WTC11 (cell line): ENCODE results near the gene CABLES1. TPM values are rescaled to one million over a fixed set of nuclear protein-coding genes. Genes with fewer than 3 reads are reported as not detected.

Source experiments
- ATAC-seq: fragments of 200-7000 bp; cut with Tn5 transposase; 2 replicates; pipeline ENCODE4 v1.10.0; 2021; ENCODE audit warnings: mild to moderate bottlenecking, moderate library complexity
- CTCF ChIA-PET: fragments of 300-600 bp; sonication (Branson Sonifier 250); formaldehyde crosslinking; loops from one replicate; lab custom pipeline; 2021; ENCODE audit warnings: antibody characterized with exemption; lab: Charles Lee
- POLR2A ChIA-PET: fragments of 350-600 bp; sonication (Branson Sonifier 250); formaldehyde crosslinking; loops from one replicate; lab custom pipeline; 2021; ENCODE audit warnings: antibody characterized with exemption; lab: Charles Lee
- DNase-seq: peaks from one replicate; pipeline ENCODE4 v3.0.0; 2021; ENCODE audit warnings: low spot score
- H3K27ac Mint-ChIP-seq: 2 replicates; pipeline ENCODE4 v1.8.0; 2021; ENCODE audit warnings: mixed read lengths
- H3K27me3 Mint-ChIP-seq: 2 replicates; pipeline ENCODE4 v1.8.0; 2021; ENCODE audit warnings: low read depth, mild to moderate bottlenecking, moderate library complexity, mixed read lengths
- H3K36me3 Mint-ChIP-seq: 2 replicates; pipeline ENCODE4 v1.8.0; 2021; ENCODE audit warnings: mixed read lengths
- H3K4me1 Mint-ChIP-seq: 2 replicates; pipeline ENCODE4 v1.8.0; 2022; ENCODE audit warnings: mixed read lengths
- H3K4me3 Mint-ChIP-seq: 2 replicates; pipeline ENCODE4 v1.8.0; 2021; ENCODE audit warnings: mild to moderate bottlenecking, moderate library complexity, mixed read lengths
- H3K9me3 Mint-ChIP-seq: 2 replicates; pipeline ENCODE4 v1.8.0; 2021; ENCODE audit warnings: mixed read lengths
- CBFB ChIP-seq: sonication (generic); formaldehyde crosslinking; IDR thresholded peaks from 2 replicates; pipeline ENCODE4 v1.8.1; 2022; ENCODE audit warnings: mild to moderate bottlenecking, low read depth, missing genetic modification reagents
- FOXP1 ChIP-seq: sonication (generic); formaldehyde crosslinking; IDR thresholded peaks from 2 replicates; pipeline ENCODE4 v1.8.0; 2022; ENCODE audit warnings: missing genetic modification reagents, mild to moderate bottlenecking, moderate library complexity, borderline replicate concordance
- HMGA2 ChIP-seq: fragments of 250-450 bp; sonication (Bioruptor Pico); IDR thresholded peaks from 2 replicates; pipeline ENCODE4 v1.4.0; 2021; ENCODE audit warnings: mild to moderate bottlenecking, moderate library complexity
- JAZF1 ChIP-seq: fragments of 250-450 bp; sonication (Bioruptor Pico); IDR thresholded peaks from 2 replicates; pipeline ENCODE4 v1.9.0; 2021; ENCODE audit warnings: moderate library complexity, mild to moderate bottlenecking, inconsistent platforms
- MXD4 ChIP-seq: fragments of 250-450 bp; sonication (Bioruptor Pico); IDR thresholded peaks from 2 replicates; pipeline ENCODE4 v1.8.0; 2021; ENCODE audit warnings: mild to moderate bottlenecking, moderate library complexity, borderline replicate concordance
- NR3C1 ChIP-seq: sonication (generic); formaldehyde crosslinking; conservative IDR thresholded peaks from 2 replicates; pipeline ENCODE4 v1.8.1; 2023; ENCODE audit warnings: low read depth, mild to moderate bottlenecking, missing genetic modification reagents
- SMAD4 ChIP-seq: sonication (generic); formaldehyde crosslinking; IDR thresholded peaks from 2 replicates; pipeline ENCODE4 v1.8.0; 2022; ENCODE audit warnings: mild to moderate bottlenecking, missing genetic modification reagents
- TCF7 ChIP-seq: sonication (generic); formaldehyde crosslinking; IDR thresholded peaks from 2 replicates; pipeline ENCODE4 v1.8.0; 2022; ENCODE audit warnings: mild to moderate bottlenecking, low read depth, missing genetic modification reagents, moderate library complexity
- ZNF219 ChIP-seq: sonication (generic); formaldehyde crosslinking; IDR thresholded peaks from 2 replicates; pipeline ENCODE4 v1.8.0; 2023; ENCODE audit warnings: missing genetic modification reagents, mild to moderate bottlenecking, borderline replicate concordance
- ZNF416 ChIP-seq: fragments of 250-450 bp; sonication (Bioruptor Pico); IDR thresholded peaks from 2 replicates; pipeline ENCODE4 v1.9.0; 2021; ENCODE audit warnings: mild to moderate bottlenecking, inconsistent platforms
- total RNA-seq: library from RNA; stranded (reverse); gene quantifications from 3 replicates; pipeline ENCODE4 v1.2.3, GENCODE V29; 2021
- TF ChIP-seq, protein P1 (sequence below): sonication (generic); formaldehyde crosslinking; conservative IDR thresholded peaks from 2 replicates; pipeline ENCODE4 v1.8.1; 2022; ENCODE audit warnings: mild to moderate bottlenecking, missing genetic modification reagents
- TF ChIP-seq, protein P2 (sequence below): sonication (generic); formaldehyde crosslinking; IDR thresholded peaks from 2 replicates; pipeline ENCODE4 v1.8.0; 2022; ENCODE audit warnings: missing genetic modification reagents
- TF ChIP-seq, protein P3 (sequence below): sonication (generic); formaldehyde crosslinking; IDR thresholded peaks from 2 replicates; pipeline ENCODE4 v1.8.0; 2022; ENCODE audit warnings: mild to moderate bottlenecking, missing genetic modification reagents
- TF ChIP-seq, protein P4 (sequence below): fragments of 250-450 bp; sonication (Bioruptor Pico); IDR thresholded peaks from 2 replicates; pipeline ENCODE4 v2.1.2; 2022; ENCODE audit warnings: mild to moderate bottlenecking, moderate library complexity
- TF ChIP-seq, protein P5 (sequence below): sonication (generic); formaldehyde crosslinking; IDR thresholded peaks from 2 replicates; pipeline ENCODE4 v1.8.1; 2023; ENCODE audit warnings: mild to moderate bottlenecking, missing genetic modification reagents
- TF ChIP-seq, protein P6 (sequence below): sonication (generic); formaldehyde crosslinking; IDR thresholded peaks from 2 replicates; pipeline ENCODE4 v1.8.1; 2022; ENCODE audit warnings: mild to moderate bottlenecking, moderate library complexity, missing genetic modification reagents
- TF ChIP-seq, protein P7 (sequence below): fragments of 250-450 bp; sonication (Bioruptor Pico); IDR thresholded peaks from 2 replicates; pipeline ENCODE4 v1.9.0; 2021; ENCODE audit warnings: moderate library complexity, mild to moderate bottlenecking, inconsistent platforms, borderline replicate concordance
- TF ChIP-seq, protein P8 (sequence below): sonication (generic); formaldehyde crosslinking; IDR thresholded peaks from 2 replicates; pipeline ENCODE4 v1.8.1; 2023; ENCODE audit warnings: mild to moderate bottlenecking, moderate library complexity, missing genetic modification reagents
- TF ChIP-seq, protein P9 (sequence below): fragments of 250-450 bp; sonication (Bioruptor Pico); IDR thresholded peaks from 2 replicates; pipeline ENCODE4 v1.8.0; 2021; ENCODE audit warnings: mild to moderate bottlenecking

Gene CABLES1
- total RNA-seq, 1 experiment from 2014 or later, result 17.0 TPM

DNA sequence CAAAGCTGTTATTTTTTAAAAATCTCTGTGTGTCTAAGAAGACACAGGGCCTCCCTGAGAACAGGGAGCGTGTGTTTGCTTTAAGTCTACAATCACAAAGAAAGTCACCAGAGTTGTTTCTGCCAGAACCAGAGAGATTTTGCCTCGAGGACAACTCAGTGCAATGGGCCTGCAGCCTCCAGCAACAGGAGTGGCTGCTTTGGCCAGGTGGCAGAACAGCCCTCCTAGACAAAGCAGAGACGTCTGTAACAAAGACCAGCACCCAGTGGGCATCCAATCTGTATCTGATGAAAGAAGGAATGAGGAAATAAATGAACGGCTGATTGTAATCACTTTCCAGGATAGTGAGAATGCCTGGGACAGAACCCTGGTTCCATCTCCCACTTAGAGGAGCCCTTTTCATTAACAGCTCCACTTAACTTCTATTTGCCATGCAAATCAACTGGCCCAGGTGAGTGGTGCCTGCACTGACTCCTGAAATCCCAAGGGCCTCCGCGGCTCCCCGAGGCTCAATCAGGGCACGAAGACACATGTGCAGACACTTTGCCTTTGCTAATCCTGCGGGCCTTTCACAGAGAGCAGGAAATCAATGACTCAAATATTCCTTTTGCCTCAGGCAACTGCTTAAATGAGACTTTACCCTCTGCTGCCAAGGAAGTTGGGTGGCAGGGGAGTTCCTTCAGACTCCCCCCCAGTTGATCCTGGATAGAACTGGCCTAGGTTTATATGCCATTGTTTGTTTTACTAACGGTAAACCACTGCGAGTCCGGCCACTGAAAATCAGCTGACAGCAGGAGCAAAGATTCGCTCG, 146.5 kb downstream of the CABLES1 start:
- peaks cover 17% of the 10 kb centered on the region for H3K36me3 Mint-ChIP-seq
- peaks cover 9% of the 10 kb centered on the region; the same call in 1 of the 2 replicates for H3K27me3 Mint-ChIP-seq
- peaks cover 16% of the 10 kb centered on the region for H3K9me3 Mint-ChIP-seq
- peaks cover 53% of the 10 kb centered on the region for H3K4me1 Mint-ChIP-seq
- H3K27ac Mint-ChIP-seq, result peak overlapping the region; percentile 95
- DNase-seq, result no peak
- H3K4me3 Mint-ChIP-seq, result no peak overlapping the region
- no peak for TF ChIP-seq ZNF219 (CRISPR knock-in tag)
- TF ChIP-seq, protein P1, sequence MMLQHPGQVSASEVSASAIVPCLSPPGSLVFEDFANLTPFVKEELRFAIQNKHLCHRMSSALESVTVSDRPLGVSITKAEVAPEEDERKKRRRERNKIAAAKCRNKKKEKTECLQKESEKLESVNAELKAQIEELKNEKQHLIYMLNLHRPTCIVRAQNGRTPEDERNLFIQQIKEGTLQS (CRISPR knock-in tag), result no peak
- TF ChIP-seq MXD4 (CRISPR knock-in tag), result no peak
- TF ChIP-seq TCF7 (CRISPR knock-in tag), result no peak
- TF ChIP-seq SMAD4, result no peak
- TF ChIP-seq HMGA2 (CRISPR knock-in tag), result no peak
- TF ChIP-seq, protein P2, sequence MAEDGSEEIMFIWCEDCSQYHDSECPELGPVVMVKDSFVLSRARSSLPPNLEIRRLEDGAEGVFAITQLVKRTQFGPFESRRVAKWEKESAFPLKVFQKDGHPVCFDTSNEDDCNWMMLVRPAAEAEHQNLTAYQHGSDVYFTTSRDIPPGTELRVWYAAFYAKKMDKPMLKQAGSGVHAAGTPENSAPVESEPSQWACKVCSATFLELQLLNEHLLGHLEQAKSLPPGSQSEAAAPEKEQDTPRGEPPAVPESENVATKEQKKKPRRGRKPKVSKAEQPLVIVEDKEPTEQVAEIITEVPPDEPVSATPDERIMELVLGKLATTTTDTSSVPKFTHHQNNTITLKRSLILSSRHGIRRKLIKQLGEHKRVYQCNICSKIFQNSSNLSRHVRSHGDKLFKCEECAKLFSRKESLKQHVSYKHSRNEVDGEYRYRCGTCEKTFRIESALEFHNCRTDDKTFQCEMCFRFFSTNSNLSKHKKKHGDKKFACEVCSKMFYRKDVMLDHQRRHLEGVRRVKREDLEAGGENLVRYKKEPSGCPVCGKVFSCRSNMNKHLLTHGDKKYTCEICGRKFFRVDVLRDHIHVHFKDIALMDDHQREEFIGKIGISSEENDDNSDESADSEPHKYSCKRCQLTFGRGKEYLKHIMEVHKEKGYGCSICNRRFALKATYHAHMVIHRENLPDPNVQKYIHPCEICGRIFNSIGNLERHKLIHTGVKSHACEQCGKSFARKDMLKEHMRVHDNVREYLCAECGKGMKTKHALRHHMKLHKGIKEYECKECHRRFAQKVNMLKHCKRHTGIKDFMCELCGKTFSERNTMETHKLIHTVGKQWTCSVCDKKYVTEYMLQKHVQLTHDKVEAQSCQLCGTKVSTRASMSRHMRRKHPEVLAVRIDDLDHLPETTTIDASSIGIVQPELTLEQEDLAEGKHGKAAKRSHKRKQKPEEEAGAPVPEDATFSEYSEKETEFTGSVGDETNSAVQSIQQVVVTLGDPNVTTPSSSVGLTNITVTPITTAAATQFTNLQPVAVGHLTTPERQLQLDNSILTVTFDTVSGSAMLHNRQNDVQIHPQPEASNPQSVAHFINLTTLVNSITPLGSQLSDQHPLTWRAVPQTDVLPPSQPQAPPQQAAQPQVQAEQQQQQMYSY, result no peak
- TF ChIP-seq, protein P3, sequence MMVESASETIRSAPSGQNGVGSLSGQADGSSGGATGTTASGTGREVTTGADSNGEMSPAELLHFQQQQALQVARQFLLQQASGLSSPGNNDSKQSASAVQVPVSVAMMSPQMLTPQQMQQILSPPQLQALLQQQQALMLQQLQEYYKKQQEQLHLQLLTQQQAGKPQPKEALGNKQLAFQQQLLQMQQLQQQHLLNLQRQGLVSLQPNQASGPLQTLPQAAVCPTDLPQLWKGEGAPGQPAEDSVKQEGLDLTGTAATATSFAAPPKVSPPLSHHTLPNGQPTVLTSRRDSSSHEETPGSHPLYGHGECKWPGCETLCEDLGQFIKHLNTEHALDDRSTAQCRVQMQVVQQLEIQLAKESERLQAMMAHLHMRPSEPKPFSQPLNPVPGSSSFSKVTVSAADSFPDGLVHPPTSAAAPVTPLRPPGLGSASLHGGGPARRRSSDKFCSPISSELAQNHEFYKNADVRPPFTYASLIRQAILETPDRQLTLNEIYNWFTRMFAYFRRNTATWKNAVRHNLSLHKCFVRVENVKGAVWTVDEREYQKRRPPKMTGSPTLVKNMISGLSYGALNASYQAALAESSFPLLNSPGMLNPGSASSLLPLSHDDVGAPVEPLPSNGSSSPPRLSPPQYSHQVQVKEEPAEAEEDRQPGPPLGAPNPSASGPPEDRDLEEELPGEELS, result no peak
- TF ChIP-seq, protein P4, sequence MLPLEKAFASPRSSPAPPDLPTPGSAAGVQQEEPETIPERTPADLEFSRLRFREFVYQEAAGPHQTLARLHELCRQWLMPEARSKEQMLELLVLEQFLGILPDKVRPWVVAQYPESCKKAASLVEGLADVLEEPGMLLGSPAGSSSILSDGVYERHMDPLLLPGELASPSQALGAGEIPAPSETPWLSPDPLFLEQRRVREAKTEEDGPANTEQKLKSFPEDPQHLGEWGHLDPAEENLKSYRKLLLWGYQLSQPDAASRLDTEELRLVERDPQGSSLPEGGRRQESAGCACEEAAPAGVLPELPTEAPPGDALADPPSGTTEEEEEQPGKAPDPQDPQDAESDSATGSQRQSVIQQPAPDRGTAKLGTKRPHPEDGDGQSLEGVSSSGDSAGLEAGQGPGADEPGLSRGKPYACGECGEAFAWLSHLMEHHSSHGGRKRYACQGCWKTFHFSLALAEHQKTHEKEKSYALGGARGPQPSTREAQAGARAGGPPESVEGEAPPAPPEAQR (CRISPR knock-in tag), result no peak
- no peak for TF ChIP-seq JAZF1
- TF ChIP-seq, protein P5, sequence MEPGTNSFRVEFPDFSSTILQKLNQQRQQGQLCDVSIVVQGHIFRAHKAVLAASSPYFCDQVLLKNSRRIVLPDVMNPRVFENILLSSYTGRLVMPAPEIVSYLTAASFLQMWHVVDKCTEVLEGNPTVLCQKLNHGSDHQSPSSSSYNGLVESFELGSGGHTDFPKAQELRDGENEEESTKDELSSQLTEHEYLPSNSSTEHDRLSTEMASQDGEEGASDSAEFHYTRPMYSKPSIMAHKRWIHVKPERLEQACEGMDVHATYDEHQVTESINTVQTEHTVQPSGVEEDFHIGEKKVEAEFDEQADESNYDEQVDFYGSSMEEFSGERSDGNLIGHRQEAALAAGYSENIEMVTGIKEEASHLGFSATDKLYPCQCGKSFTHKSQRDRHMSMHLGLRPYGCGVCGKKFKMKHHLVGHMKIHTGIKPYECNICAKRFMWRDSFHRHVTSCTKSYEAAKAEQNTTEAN (CRISPR knock-in tag), result no peak
- no peak for TF ChIP-seq NR3C1 (CRISPR knock-in tag)
- TF ChIP-seq FOXP1 (CRISPR knock-in tag), result no peak
- TF ChIP-seq, all 79 proteins: peak for 0
- ChIA-PET CTCF (interaction anchor here (0.5 kb wide), 1 partner anchor 72 kb away, joined by 4 read pairs; no protein-coding TSS in a partner anchor), POLR2A (interaction anchor here (0.9 kb wide), 1 partner anchor 22 kb away, joined by 3 read pairs; no protein-coding TSS in a partner anchor)
- peak; percentile 15 for ATAC-seq

DNA sequence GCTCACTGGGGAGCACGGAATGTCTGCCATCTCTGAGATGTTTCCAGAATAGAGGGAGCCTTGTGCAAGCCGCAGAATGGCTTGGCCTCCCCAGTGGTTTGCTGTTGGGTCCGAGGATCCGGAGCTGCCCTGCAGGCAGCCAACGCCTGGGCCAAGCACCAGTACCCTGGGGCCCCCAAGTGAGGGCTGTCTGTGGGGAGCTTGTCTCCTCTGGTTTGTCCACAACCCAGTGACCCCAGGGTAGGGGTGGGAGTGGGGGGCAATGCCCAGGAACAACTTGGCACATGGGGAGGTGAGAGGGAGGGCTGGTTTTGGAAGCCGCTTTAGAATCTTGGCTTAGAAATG, 147.1 kb downstream of the CABLES1 start:
- POLR2A ChIA-PET, result interaction anchor here (0.9 kb wide), 1 partner anchor 23 kb away, joined by 3 read pairs; no protein-coding TSS in a partner anchor
- Mint-ChIP-seq H3K4me3 (no peak overlapping the region), H3K4me1 (peaks cover 58% of the 10 kb centered on the region), H3K36me3 (peaks cover 11% of the 10 kb centered on the region), H3K9me3 (peaks cover 11% of the 10 kb centered on the region), H3K27ac (peak overlapping the region; percentile 98), H3K27me3 (peaks cover 6% of the 10 kb centered on the region; the same call in 1 of the 2 replicates)
- ATAC-seq (no peak), DNase-seq (no peak)
- CTCF ChIA-PET, result interaction anchor here (1.0 kb wide), 1 partner anchor 38 kb away, joined by 4 read pairs; no protein-coding TSS in a partner anchor
- TF ChIP-seq, protein P6, sequence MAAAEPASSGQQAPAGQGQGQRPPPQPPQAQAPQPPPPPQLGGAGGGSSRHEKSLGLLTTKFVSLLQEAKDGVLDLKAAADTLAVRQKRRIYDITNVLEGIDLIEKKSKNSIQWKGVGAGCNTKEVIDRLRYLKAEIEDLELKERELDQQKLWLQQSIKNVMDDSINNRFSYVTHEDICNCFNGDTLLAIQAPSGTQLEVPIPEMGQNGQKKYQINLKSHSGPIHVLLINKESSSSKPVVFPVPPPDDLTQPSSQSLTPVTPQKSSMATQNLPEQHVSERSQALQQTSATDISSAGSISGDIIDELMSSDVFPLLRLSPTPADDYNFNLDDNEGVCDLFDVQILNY (CRISPR knock-in tag), result no peak
- TF ChIP-seq ZNF416 (CRISPR knock-in tag) (no peak), HMGA2 (CRISPR knock-in tag) (no peak), CBFB (CRISPR knock-in tag) (no peak)
- TF ChIP-seq, protein P7, sequence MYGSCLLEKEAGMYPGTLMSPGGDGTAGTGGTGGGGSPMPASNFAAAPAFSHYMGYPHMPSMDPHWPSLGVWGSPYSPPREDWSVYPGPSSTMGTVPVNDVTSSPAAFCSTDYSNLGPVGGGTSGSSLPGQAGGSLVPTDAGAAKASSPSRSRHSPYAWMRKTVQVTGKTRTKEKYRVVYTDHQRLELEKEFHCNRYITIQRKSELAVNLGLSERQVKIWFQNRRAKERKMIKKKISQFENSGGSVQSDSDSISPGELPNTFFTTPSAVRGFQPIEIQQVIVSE (CRISPR knock-in tag), result no peak
- TF ChIP-seq, protein P8, sequence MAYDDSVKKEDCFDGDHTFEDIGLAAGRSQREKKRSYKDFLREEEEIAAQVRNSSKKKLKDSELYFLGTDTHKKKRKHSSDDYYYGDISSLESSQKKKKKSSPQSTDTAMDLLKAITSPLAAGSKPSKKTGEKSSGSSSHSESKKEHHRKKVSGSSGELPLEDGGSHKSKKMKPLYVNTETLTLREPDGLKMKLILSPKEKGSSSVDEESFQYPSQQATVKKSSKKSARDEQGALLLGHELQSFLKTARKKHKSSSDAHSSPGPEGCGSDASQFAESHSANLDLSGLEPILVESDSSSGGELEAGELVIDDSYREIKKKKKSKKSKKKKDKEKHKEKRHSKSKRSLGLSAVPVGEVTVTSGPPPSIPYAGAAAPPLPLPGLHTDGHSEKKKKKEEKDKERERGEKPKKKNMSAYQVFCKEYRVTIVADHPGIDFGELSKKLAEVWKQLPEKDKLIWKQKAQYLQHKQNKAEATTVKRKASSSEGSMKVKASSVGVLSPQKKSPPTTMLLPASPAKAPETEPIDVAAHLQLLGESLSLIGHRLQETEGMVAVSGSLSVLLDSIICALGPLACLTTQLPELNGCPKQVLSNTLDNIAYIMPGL (CRISPR knock-in tag), result no peak
- TF ChIP-seq, protein P9, sequence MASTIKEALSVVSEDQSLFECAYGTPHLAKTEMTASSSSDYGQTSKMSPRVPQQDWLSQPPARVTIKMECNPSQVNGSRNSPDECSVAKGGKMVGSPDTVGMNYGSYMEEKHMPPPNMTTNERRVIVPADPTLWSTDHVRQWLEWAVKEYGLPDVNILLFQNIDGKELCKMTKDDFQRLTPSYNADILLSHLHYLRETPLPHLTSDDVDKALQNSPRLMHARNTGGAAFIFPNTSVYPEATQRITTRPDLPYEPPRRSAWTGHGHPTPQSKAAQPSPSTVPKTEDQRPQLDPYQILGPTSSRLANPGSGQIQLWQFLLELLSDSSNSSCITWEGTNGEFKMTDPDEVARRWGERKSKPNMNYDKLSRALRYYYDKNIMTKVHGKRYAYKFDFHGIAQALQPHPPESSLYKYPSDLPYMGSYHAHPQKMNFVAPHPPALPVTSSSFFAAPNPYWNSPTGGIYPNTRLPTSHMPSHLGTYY (CRISPR knock-in tag), result no peak
